HCT116 (cell line): ENCODE data around the gene GATAD2B.

Experiments
- EZH2 ChIP-seq: fragments of 200-600 bp; sonication (generic); IDR thresholded peaks from 2 replicates; pipeline ENCODE4 v1.6.1; 2017; ENCODE audit warnings: antibody characterized with exemption, mixed run types
- POLR2A ChIP-seq: IDR thresholded peaks from 2 replicates; pipeline ENCODE4 v1.7.0; 2011; ENCODE audit warnings: borderline replicate concordance; ENCODE audit not compliant: insufficient read depth, insufficient read length; ENCODE audit errors: extremely low read depth
- POLR2AphosphoS5 ChIP-seq: IDR thresholded peaks from 2 replicates; pipeline ENCODE4 v1.6.1; 2011; ENCODE audit warnings: mild to moderate bottlenecking, low read depth, low read length, moderate library complexity
- RAD21 ChIP-seq: IDR thresholded peaks from 2 replicates; pipeline ENCODE4 v1.6.1; 2012; ENCODE audit warnings: low read depth, mild to moderate bottlenecking
- SIN3A ChIP-seq: IDR thresholded peaks from 2 replicates; pipeline ENCODE4 v1.6.1; 2012; ENCODE audit warnings: low read depth
- SP1 ChIP-seq: IDR thresholded peaks from 2 replicates; pipeline ENCODE4 v1.6.1; 2012; ENCODE audit warnings: low read depth
- SRF ChIP-seq: IDR thresholded peaks from 2 replicates; pipeline ENCODE4 v1.6.1; 2012; ENCODE audit warnings: low read depth
- YY1 ChIP-seq: IDR thresholded peaks from 2 replicates; pipeline ENCODE4 v1.6.1; 2011; ENCODE audit warnings: low read length, low read depth, moderate library complexity, mild to moderate bottlenecking; ENCODE audit not compliant: insufficient replicate concordance; ENCODE audit errors: extremely low read depth
- TF ChIP-seq, protein P1 (sequence below): IDR thresholded peaks from 2 replicates; pipeline ENCODE4 v1.6.1; 2011; ENCODE audit warnings: mild to moderate bottlenecking, low read length, moderate library complexity; ENCODE audit not compliant: insufficient replicate concordance; ENCODE audit errors: extremely low read depth
- TF ChIP-seq, protein P2 (sequence below): IDR thresholded peaks from 2 replicates; pipeline ENCODE4 v1.6.1; 2012
- TF ChIP-seq, protein P3 (sequence below), 3 experiments: fragments of 200-600 bp in 1 of 3; sonication (generic) in 1 of 3; IDR thresholded peaks in 2 of 3; conservative IDR thresholded peaks in 1 of 3; 2 replicates each; pipeline ENCODE4 v1.5.1; 2012 to 2017; ENCODE audit warnings: low read depth in 2 of 3, low read length in 2 of 3, antibody characterized with exemption in 1 of 3, borderline replicate concordance in 1 of 3, control low read depth in 1 of 3, mild to moderate bottlenecking in 1 of 3, mixed read lengths in 1 of 3, mixed run types in 1 of 3, moderate library complexity in 1 of 3; ENCODE audit not compliant: insufficient read depth in 1 of 3
- TF ChIP-seq, protein P4 (sequence below): IDR thresholded peaks from 2 replicates; pipeline ENCODE4 v1.6.1; 2012; ENCODE audit warnings: low read depth
- TF ChIP-seq, protein P5 (sequence below): IDR thresholded peaks from 2 replicates; pipeline ENCODE4 v1.6.1; 2012

DNA sequence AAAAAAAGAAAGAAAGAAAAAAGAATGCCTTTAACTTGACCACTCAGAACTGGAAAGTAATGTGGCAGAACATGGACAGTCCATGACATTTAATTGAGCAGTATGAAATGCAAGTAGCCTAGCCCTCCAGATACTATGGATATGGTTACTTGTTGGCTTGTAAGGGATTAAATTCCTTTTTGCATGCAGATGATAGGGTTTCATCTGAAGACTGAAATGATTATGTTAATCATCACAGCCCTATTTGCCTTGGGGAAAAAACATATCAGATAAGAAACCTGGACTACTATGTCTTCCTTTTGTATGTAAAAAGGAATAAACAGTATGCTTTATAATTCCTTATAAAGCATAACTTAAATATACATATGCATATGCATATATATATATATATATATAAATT lies 66.0 kb downstream of the GATAD2B start:
- TF ChIP-seq, protein P1, sequence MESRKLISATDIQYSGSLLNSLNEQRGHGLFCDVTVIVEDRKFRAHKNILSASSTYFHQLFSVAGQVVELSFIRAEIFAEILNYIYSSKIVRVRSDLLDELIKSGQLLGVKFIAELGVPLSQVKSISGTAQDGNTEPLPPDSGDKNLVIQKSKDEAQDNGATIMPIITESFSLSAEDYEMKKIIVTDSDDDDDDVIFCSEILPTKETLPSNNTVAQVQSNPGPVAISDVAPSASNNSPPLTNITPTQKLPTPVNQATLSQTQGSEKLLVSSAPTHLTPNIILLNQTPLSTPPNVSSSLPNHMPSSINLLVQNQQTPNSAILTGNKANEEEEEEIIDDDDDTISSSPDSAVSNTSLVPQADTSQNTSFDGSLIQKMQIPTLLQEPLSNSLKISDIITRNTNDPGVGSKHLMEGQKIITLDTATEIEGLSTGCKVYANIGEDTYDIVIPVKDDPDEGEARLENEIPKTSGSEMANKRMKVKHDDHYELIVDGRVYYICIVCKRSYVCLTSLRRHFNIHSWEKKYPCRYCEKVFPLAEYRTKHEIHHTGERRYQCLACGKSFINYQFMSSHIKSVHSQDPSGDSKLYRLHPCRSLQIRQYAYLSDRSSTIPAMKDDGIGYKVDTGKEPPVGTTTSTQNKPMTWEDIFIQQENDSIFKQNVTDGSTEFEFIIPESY, result no peak
- TF ChIP-seq POLR2AphosphoS5 (no peak), SIN3A (no peak), POLR2A (no peak), SP1 (no peak), EZH2 (no peak), YY1 (no peak), RAD21 (no peak), SRF (no peak)
- TF ChIP-seq, protein P2, sequence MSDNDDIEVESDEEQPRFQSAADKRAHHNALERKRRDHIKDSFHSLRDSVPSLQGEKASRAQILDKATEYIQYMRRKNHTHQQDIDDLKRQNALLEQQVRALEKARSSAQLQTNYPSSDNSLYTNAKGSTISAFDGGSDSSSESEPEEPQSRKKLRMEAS, result no peak
- TF ChIP-seq, protein P3, sequence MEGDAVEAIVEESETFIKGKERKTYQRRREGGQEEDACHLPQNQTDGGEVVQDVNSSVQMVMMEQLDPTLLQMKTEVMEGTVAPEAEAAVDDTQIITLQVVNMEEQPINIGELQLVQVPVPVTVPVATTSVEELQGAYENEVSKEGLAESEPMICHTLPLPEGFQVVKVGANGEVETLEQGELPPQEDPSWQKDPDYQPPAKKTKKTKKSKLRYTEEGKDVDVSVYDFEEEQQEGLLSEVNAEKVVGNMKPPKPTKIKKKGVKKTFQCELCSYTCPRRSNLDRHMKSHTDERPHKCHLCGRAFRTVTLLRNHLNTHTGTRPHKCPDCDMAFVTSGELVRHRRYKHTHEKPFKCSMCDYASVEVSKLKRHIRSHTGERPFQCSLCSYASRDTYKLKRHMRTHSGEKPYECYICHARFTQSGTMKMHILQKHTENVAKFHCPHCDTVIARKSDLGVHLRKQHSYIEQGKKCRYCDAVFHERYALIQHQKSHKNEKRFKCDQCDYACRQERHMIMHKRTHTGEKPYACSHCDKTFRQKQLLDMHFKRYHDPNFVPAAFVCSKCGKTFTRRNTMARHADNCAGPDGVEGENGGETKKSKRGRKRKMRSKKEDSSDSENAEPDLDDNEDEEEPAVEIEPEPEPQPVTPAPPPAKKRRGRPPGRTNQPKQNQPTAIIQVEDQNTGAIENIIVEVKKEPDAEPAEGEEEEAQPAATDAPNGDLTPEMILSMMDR (IDR thresholded peaks at IDR 0.05 in 2 of 3, conservative IDR thresholded peaks at IDR 0.05 in 1 of 3; ENCODE audit: borderline replicate concordance in 1 of 3, insufficient read depth in 1 of 3, low read depth in 2 of 3, low read length in 2 of 3), result no peak
- TF ChIP-seq, protein P4, sequence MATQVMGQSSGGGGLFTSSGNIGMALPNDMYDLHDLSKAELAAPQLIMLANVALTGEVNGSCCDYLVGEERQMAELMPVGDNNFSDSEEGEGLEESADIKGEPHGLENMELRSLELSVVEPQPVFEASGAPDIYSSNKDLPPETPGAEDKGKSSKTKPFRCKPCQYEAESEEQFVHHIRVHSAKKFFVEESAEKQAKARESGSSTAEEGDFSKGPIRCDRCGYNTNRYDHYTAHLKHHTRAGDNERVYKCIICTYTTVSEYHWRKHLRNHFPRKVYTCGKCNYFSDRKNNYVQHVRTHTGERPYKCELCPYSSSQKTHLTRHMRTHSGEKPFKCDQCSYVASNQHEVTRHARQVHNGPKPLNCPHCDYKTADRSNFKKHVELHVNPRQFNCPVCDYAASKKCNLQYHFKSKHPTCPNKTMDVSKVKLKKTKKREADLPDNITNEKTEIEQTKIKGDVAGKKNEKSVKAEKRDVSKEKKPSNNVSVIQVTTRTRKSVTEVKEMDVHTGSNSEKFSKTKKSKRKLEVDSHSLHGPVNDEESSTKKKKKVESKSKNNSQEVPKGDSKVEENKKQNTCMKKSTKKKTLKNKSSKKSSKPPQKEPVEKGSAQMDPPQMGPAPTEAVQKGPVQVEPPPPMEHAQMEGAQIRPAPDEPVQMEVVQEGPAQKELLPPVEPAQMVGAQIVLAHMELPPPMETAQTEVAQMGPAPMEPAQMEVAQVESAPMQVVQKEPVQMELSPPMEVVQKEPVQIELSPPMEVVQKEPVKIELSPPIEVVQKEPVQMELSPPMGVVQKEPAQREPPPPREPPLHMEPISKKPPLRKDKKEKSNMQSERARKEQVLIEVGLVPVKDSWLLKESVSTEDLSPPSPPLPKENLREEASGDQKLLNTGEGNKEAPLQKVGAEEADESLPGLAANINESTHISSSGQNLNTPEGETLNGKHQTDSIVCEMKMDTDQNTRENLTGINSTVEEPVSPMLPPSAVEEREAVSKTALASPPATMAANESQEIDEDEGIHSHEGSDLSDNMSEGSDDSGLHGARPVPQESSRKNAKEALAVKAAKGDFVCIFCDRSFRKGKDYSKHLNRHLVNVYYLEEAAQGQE, result no peak
- TF ChIP-seq, protein P5, sequence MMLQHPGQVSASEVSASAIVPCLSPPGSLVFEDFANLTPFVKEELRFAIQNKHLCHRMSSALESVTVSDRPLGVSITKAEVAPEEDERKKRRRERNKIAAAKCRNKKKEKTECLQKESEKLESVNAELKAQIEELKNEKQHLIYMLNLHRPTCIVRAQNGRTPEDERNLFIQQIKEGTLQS, result no peak
